ENCODE measurements around the gene SRPRA. TPM values are rescaled to one million over a fixed set of nuclear protein-coding genes. Genes with fewer than 3 reads are reported as not detected.

Gene SRPRA
- total RNA-seq, 4 donors from 2014 or later, result 64.9 to 90.0 (median 80.4) TPM

DNA sequence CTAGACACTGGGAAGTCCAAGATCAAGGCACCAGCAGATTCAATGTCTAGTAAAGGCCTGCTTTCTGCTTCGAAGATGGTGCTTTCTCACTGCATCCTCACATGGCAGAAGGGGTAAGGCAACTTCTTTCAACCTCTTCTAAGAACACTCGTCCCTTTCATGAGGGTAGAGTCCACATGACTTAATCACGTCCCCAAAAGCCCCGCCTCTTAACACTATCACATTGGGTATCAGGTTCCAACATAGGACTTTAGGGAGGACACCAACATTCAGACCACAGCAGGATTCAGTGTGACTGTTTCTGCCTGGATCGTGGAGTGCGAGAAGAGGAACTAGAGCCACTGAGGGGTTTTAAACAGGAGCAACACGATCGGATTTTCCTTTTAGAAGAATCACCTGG lies 10.5 kb upstream of the SRPRA start:
- no peak for TF ChIP-seq EP300 (IDR thresholded peaks at IDR 0.05)
- TF ChIP-seq, protein P1, sequence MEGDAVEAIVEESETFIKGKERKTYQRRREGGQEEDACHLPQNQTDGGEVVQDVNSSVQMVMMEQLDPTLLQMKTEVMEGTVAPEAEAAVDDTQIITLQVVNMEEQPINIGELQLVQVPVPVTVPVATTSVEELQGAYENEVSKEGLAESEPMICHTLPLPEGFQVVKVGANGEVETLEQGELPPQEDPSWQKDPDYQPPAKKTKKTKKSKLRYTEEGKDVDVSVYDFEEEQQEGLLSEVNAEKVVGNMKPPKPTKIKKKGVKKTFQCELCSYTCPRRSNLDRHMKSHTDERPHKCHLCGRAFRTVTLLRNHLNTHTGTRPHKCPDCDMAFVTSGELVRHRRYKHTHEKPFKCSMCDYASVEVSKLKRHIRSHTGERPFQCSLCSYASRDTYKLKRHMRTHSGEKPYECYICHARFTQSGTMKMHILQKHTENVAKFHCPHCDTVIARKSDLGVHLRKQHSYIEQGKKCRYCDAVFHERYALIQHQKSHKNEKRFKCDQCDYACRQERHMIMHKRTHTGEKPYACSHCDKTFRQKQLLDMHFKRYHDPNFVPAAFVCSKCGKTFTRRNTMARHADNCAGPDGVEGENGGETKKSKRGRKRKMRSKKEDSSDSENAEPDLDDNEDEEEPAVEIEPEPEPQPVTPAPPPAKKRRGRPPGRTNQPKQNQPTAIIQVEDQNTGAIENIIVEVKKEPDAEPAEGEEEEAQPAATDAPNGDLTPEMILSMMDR (IDR thresholded peaks at IDR 0.05), result no peak
- no peak for TF ChIP-seq POLR2A (IDR thresholded peaks at IDR 0.05)
- 66 to 75% methylated on average over 8 of the region's 8 CpGs for WGBS, 2 donors
- peaks cover 0 to 26% (median 5%) of the 10 kb centered on the region in 4 donors for H3K4me1 ChIP-seq
- H3K27me3 ChIP-seq, result no peaks in the 10 kb centered on the region
- no peak overlapping the region for H3K27ac ChIP-seq
- DNase-seq (ENCODE audit: low spot score in 2 of 2), result no peak
- H3K4me3 ChIP-seq, result no peak overlapping the region
- peaks cover 0 to 50% (median 0%) of the 10 kb centered on the region in 3 donors for H3K36me3 ChIP-seq
- no peaks in the 10 kb centered on the region for H3K9me3 ChIP-seq

DNA sequence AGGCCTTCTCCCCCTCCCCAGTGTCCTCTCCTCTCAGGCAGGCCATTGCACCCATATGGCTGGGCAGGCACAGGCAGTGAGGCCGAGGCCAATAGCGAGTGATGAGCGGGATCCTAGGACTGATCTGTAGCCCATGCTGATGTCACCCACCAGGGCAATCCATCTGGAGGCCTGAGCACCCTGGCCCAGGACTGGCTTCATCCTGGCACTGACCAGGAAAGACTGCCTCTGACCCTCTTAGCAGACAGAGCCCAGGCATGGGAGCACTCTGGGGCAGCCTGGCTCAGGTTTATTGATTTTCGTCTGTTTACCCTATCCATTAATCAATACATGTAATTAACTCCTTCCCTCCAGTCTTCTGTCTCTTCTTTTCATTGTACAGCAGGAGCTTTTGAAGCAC lies 9.1 kb upstream of the SRPRA start:
- Histone ChIP-seq H3K27me3 (no peaks in the 10 kb centered on the region), H3K9me3 (no peaks in the 10 kb centered on the region), H3K4me1 (peaks cover 0 to 19% (median 3%) of the 10 kb centered on the region in 4 donors), H3K4me3 (no peak overlapping the region), H3K27ac (no peak overlapping the region), H3K36me3 (peaks cover 0 to 64% (median 0%) of the 10 kb centered on the region in 3 donors)
- no peak for DNase-seq (ENCODE audit: low spot score in 2 of 2)
- 90 to 91% methylated on average over 4 of the region's 4 CpGs for WGBS, 2 donors
- TF ChIP-seq, protein P1 (IDR thresholded peaks at IDR 0.05), result no peak
- no peak for TF ChIP-seq EP300 (IDR thresholded peaks at IDR 0.05)
- TF ChIP-seq POLR2A (IDR thresholded peaks at IDR 0.05), result no peak

DNA sequence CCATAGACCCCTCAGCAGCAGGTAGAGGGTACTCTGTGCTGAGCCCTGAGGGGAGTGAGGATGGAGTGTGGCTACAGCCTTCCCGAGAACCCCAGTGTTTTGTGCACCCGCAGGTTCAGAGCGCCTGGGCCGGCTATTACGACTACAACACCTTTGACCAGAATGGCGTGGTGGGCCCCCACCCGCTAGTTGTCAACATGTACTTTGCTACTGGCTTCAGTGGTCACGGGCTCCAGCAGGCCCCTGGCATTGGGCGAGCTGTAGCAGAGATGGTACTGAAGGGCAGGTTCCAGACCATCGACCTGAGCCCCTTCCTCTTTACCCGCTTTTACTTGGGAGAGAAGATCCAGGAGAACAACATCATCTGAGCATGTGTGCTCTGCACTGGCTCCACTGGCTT lies 8.6 kb upstream of the SRPRA start:
- Histone ChIP-seq H3K27ac (no peak overlapping the region), H3K4me3 (no peak overlapping the region), H3K9me3 (no peaks in the 10 kb centered on the region), H3K27me3 (no peaks in the 10 kb centered on the region), H3K36me3 (peaks cover 0 to 69% (median 0%) of the 10 kb centered on the region in 3 donors), H3K4me1 (peaks cover 0 to 16% (median 3%) of the 10 kb centered on the region in 4 donors)
- TF ChIP-seq POLR2A (IDR thresholded peaks at IDR 0.05), result no peak
- TF ChIP-seq, protein P1 (IDR thresholded peaks at IDR 0.05), result no peak
- DNase-seq (ENCODE audit: low spot score in 2 of 2), result no peak
- WGBS, 2 donors, result 92 to 97% methylated on average over 11 of the region's 11 CpGs

DNA sequence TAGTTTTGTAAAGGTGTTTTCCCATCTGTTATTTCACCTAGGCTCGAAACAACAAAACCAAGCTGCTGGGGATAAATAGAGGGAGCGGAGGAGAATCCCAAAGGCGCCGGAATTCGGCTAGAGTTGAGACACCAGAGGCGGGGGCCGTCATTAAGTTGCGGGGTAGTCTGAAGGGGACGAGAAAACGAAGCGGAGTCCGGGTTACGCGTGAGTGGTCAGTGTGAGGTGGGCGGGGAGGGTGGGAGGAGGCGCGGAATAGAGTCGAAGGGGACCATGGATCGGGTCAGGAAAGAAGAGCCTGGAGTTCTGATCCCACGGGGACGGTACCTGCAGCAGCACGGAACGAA lies 361 bp downstream of the SRPRA start:
- 0% methylated on average over 23 of the region's 23 CpGs for WGBS, 2 donors
- TF ChIP-seq EP300 (IDR thresholded peaks at IDR 0.05) (no peak), POLR2A (IDR thresholded peaks at IDR 0.05) (no peak)
- TF ChIP-seq, protein P1 (IDR thresholded peaks at IDR 0.05), result no peak
- DNase-seq (ENCODE audit: low spot score in 2 of 2), result no peak
- H3K4me1 ChIP-seq, result peaks cover 0 to 25% (median 16%) of the 10 kb centered on the region in 4 donors
- H3K27ac ChIP-seq, result peak overlapping the region; percentile 88 to 94 (median 92)
- peak overlapping the region; percentile 65 to 99 (median 80) for H3K4me3 ChIP-seq
- H3K36me3 ChIP-seq, result peaks cover 0 to 57% (median 37%) of the 10 kb centered on the region in 3 donors
- H3K27me3 ChIP-seq, result no peaks in the 10 kb centered on the region
- no peaks in the 10 kb centered on the region for H3K9me3 ChIP-seq

DNA sequence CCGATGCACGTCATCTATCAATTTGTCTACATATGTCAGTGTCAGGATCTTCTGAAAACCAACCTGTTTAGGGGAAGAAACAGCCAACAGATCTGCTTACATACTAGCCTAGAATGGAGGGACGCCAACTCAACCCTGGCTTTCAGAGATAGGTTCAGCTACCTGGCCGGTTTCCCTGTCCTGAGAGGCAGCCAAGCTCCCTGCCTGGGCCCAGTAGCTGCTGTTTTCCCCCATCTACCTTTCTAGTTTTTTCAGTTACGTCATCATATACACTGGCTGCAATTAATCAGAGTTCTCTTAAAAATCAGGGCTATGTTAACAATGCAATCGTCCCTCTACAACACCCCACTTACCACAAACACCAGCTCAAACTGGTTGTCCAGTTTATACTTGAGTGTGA lies 1.0 kb downstream of the SRPRA start:
- H3K4me1 ChIP-seq, result peaks cover 0 to 25% (median 16%) of the 10 kb centered on the region in 4 donors
- DNase-seq (ENCODE audit: low spot score in 2 of 2), result no peak
- TF ChIP-seq, protein P1 (IDR thresholded peaks at IDR 0.05), result no peak
- H3K27me3 ChIP-seq, result no peaks in the 10 kb centered on the region
- H3K36me3 ChIP-seq, result peaks cover 0 to 57% (median 44%) of the 10 kb centered on the region in 3 donors
- H3K27ac ChIP-seq, result peak overlapping the region; percentile 88 to 94 (median 92)
- H3K4me3 ChIP-seq, result peak overlapping the region; percentile 65 to 99 (median 80)
- 79 to 81% methylated on average over 6 of the region's 6 CpGs for WGBS, 2 donors
- no peaks in the 10 kb centered on the region for H3K9me3 ChIP-seq

All from tibial nerve (tissue), 4 donors.